ENCODE data around the gene GALNTL6. TPM values are rescaled to one million over a fixed set of nuclear protein-coding genes. Genes with fewer than 3 reads are reported as not detected.

GALNTL6 gene
- total RNA-seq, 1 donor from 2014 or later: not detected

DNA sequence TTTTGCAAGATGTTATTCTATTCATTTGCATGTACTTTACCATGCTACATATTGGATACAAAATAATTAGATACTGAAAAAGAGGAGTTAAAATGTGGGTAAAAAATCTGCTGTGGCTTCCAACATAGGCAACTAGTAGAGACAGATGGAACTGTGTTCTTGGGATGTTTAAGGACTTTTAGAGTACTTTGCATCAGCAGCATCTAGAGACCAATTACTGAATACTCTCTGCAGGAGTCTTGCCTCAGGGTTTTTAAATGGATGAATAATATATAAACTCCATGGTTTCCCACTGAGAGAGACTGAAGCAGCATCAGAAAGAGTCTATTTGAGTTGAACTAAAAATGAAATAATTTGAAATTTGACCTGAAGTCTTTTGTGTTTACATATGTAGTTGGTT is 676.7 kb downstream of the GALNTL6 start:
- Histone ChIP-seq H3K36me3 (no peaks in the 10 kb centered on the region), H3K9me3 (replicated peaks) (no peaks in the 10 kb centered on the region), H3K27me3 (ENCODE audit: low read depth) (no peaks in the 10 kb centered on the region), H3K4me1 (no peaks in the 10 kb centered on the region), H3K4me3 (no peak overlapping the region), H3K27ac (replicated peaks) (no peak overlapping the region)
- intact Hi-C loops (cut with micrococcal nuclease): no loop called here
- no peak for DNase-seq
- TF ChIP-seq, protein P1, sequence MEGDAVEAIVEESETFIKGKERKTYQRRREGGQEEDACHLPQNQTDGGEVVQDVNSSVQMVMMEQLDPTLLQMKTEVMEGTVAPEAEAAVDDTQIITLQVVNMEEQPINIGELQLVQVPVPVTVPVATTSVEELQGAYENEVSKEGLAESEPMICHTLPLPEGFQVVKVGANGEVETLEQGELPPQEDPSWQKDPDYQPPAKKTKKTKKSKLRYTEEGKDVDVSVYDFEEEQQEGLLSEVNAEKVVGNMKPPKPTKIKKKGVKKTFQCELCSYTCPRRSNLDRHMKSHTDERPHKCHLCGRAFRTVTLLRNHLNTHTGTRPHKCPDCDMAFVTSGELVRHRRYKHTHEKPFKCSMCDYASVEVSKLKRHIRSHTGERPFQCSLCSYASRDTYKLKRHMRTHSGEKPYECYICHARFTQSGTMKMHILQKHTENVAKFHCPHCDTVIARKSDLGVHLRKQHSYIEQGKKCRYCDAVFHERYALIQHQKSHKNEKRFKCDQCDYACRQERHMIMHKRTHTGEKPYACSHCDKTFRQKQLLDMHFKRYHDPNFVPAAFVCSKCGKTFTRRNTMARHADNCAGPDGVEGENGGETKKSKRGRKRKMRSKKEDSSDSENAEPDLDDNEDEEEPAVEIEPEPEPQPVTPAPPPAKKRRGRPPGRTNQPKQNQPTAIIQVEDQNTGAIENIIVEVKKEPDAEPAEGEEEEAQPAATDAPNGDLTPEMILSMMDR (IDR thresholded peaks at IDR 0.05; ENCODE audit: borderline replicate concordance): no peak

DNA sequence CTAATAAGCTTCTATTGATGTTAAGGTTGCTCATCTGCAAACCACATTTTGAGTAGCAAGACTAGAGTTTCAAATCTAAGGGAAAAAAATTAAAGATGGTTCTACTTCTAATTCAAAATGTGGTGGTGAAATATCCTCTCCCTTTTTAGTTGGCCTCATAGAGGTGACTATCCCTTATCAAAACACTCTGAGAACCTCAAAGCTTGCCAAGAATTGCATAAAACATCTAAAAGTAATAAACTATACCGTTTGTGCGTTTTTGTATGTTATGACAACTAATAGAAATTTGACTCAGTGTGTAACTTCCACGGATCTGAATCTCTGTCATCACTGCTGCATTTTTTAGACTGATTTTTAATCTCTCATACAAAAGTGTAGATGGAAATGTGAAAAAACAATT is 682.6 kb downstream of the GALNTL6 start:
- no peaks in the 10 kb centered on the region for H3K9me3 ChIP-seq (replicated peaks)
- H3K27me3 ChIP-seq (ENCODE audit: low read depth): no peaks in the 10 kb centered on the region
- intact Hi-C loops (cut with micrococcal nuclease): no loop called here
- H3K4me3 ChIP-seq: no peak overlapping the region
- no peaks in the 10 kb centered on the region for H3K36me3 ChIP-seq
- TF ChIP-seq, protein P1 (IDR thresholded peaks at IDR 0.05; ENCODE audit: borderline replicate concordance): no peak
- no peak overlapping the region for H3K27ac ChIP-seq (replicated peaks)
- DNase-seq: no peak
- H3K4me1 ChIP-seq: no peaks in the 10 kb centered on the region

DNA sequence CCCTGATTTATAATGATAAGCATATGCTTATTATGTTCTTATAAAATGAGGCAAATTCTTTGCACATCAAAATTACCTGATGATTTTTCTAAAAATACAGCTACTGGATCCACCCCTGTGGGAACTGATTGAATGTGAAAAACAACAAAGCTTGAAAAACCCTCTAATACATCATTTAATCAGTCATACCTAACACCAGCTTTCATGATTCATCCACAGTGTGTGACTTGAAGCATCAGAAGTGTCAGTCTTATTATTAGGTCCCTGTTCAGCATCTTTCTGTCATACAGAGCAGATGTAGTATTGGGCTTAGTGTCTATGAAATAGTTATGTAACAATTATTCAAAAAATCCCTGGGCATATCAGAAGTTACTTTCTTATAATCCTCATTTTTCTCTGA is 684.1 kb downstream of the GALNTL6 start:
- H3K36me3 ChIP-seq: no peaks in the 10 kb centered on the region
- intact Hi-C loops (cut with micrococcal nuclease): no loop called here
- no peak overlapping the region for H3K27ac ChIP-seq (replicated peaks)
- H3K27me3 ChIP-seq (ENCODE audit: low read depth): no peaks in the 10 kb centered on the region
- no peaks in the 10 kb centered on the region for H3K4me1 ChIP-seq
- no peak for DNase-seq
- no peaks in the 10 kb centered on the region for H3K9me3 ChIP-seq (replicated peaks)
- TF ChIP-seq, protein P1 (IDR thresholded peaks at IDR 0.05; ENCODE audit: borderline replicate concordance): no peak
- H3K4me3 ChIP-seq: no peak overlapping the region

DNA sequence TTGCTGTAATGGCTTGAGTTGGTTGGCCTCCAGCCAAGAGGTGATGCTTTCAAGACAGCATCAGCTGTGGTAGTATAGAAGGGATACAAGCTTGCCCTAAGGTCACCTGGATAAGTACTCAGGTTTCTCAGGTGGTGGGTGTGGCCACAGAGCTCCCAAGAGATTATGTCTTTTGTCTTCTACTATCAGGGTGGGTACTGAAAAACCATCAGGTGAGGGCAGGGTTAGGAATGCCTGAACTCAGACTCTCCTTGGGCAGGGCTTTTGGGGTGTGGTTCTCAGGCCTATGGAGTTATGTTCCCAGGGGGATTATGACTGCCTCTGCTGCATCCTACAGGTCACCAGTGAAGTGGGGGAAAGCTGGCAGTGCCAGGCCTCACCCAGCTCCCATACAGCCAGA is 700.8 kb downstream of the GALNTL6 start:
- no peak overlapping the region for H3K4me3 ChIP-seq
- peaks cover 13% of the 10 kb centered on the region for H3K9me3 ChIP-seq (replicated peaks)
- intact Hi-C loops (cut with micrococcal nuclease): no loop called here

DNA sequence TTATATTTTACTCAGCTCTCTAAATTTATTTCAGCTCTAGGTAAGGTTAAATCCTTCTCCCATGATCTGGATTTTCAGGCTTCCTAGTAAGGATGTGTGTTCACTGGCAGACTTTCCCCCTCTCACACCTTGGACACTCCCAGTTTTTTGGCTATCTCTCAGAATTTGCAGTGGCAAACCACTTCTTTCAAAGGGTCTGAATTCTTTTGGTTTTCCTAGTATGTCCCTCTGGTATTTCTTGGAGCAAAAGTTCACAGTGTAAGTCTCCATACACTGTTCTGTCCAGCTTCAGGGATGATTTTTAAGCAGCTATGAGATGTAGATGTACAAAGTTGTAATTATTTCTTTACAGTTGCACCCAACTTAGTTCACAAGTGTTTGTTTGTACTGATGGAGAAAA is 701.6 kb downstream of the GALNTL6 start:
- no peaks in the 10 kb centered on the region for H3K27me3 ChIP-seq (ENCODE audit: low read depth)
- no peak overlapping the region for H3K4me3 ChIP-seq
- no peaks in the 10 kb centered on the region for H3K4me1 ChIP-seq
- H3K36me3 ChIP-seq: no peaks in the 10 kb centered on the region
- TF ChIP-seq, protein P1 (IDR thresholded peaks at IDR 0.05; ENCODE audit: borderline replicate concordance): no peak
- peaks cover 11% of the 10 kb centered on the region for H3K9me3 ChIP-seq (replicated peaks)
- no peak overlapping the region for H3K27ac ChIP-seq (replicated peaks)
- DNase-seq: no peak
- intact Hi-C loops (cut with micrococcal nuclease): no loop called here

More for the DNA sequence above, 700.8 kb downstream of the GALNTL6 start:
- TF ChIP-seq, protein P1 (IDR thresholded peaks at IDR 0.05; ENCODE audit: borderline replicate concordance): no peak
- Histone ChIP-seq H3K27ac (replicated peaks) (no peak overlapping the region), H3K4me1 (no peaks in the 10 kb centered on the region), H3K36me3 (no peaks in the 10 kb centered on the region), H3K27me3 (ENCODE audit: low read depth) (no peaks in the 10 kb centered on the region)
- no peak for DNase-seq

Data from left ventricle myocardium inferior (tissue), 1 donor.